ENCODE data around the gene ACVRL1.

- TF ChIP-seq POLR2AphosphoS5 (IDR thresholded peaks at IDR 0.05): no peak
- TF ChIP-seq CTCF (IDR thresholded peaks at IDR 0.05): no peak
Observed at GRCh38 chr12:51925346-51926063, 18.2 kb downstream of the ACVRL1 start.

Measured in transverse colon (tissue), 4 donors.